WTC11 (cell line): ENCODE data around the gene TROAP. TPM values are rescaled to one million over a fixed set of nuclear protein-coding genes. Genes with fewer than 3 reads are reported as not detected.

ENCODE experiments used
- ATAC-seq: fragments of 200-7000 bp; cut with Tn5 transposase; 2 replicates; pipeline ENCODE4 v1.10.0; 2021; ENCODE audit warnings: mild to moderate bottlenecking, moderate library complexity
- CTCF ChIA-PET: fragments of 300-600 bp; sonication (Branson Sonifier 250); formaldehyde crosslinking; loops from one replicate; lab custom pipeline; 2021; ENCODE audit warnings: antibody characterized with exemption; lab: Charles Lee
- POLR2A ChIA-PET: fragments of 350-600 bp; sonication (Branson Sonifier 250); formaldehyde crosslinking; loops from one replicate; lab custom pipeline; 2021; ENCODE audit warnings: antibody characterized with exemption; lab: Charles Lee
- DNase-seq: peaks from one replicate; pipeline ENCODE4 v3.0.0; 2021; ENCODE audit warnings: low spot score
- H3K27ac Mint-ChIP-seq: 2 replicates; pipeline ENCODE4 v1.8.0; 2021; ENCODE audit warnings: mixed read lengths
- H3K27me3 Mint-ChIP-seq: 2 replicates; pipeline ENCODE4 v1.8.0; 2021; ENCODE audit warnings: low read depth, mild to moderate bottlenecking, moderate library complexity, mixed read lengths
- H3K36me3 Mint-ChIP-seq: 2 replicates; pipeline ENCODE4 v1.8.0; 2021; ENCODE audit warnings: mixed read lengths
- H3K4me1 Mint-ChIP-seq: 2 replicates; pipeline ENCODE4 v1.8.0; 2022; ENCODE audit warnings: mixed read lengths
- H3K4me3 Mint-ChIP-seq: 2 replicates; pipeline ENCODE4 v1.8.0; 2021; ENCODE audit warnings: mild to moderate bottlenecking, moderate library complexity, mixed read lengths
- H3K9me3 Mint-ChIP-seq: 2 replicates; pipeline ENCODE4 v1.8.0; 2021; ENCODE audit warnings: mixed read lengths
- ARID4B ChIP-seq: sonication (generic); formaldehyde crosslinking; IDR thresholded peaks from 2 replicates; pipeline ENCODE4 v1.8.0; 2023; ENCODE audit warnings: missing genetic modification reagents, mild to moderate bottlenecking, borderline replicate concordance
- ATF1 ChIP-seq: sonication (generic); formaldehyde crosslinking; IDR thresholded peaks from 2 replicates; pipeline ENCODE4 v1.8.1; 2023; ENCODE audit warnings: mild to moderate bottlenecking, moderate library complexity, missing genetic modification reagents
- CTCF ChIP-seq: fragments of 200-600 bp; IDR thresholded peaks from 2 replicates; pipeline ENCODE4 v1.8.0; 2022; ENCODE audit warnings: antibody characterized with exemption
- E2F4 ChIP-seq: sonication (generic); formaldehyde crosslinking; IDR thresholded peaks from 2 replicates; pipeline ENCODE4 v1.8.1; 2022; ENCODE audit warnings: low read depth, mild to moderate bottlenecking, moderate library complexity, missing genetic modification reagents, borderline replicate concordance
- EMX1 ChIP-seq: fragments of 250-450 bp; sonication (Bioruptor Pico); IDR thresholded peaks from 2 replicates; pipeline ENCODE4 v1.8.0; 2021; ENCODE audit warnings: mild to moderate bottlenecking
- ESRRA ChIP-seq: sonication (generic); formaldehyde crosslinking; IDR thresholded peaks from 2 replicates; pipeline ENCODE4 v1.8.1; 2022; ENCODE audit warnings: mild to moderate bottlenecking, missing genetic modification reagents, borderline replicate concordance
- FOXK1 ChIP-seq: sonication (generic); formaldehyde crosslinking; IDR thresholded peaks from 2 replicates; pipeline ENCODE4 v1.8.0; 2022; ENCODE audit warnings: mild to moderate bottlenecking, moderate library complexity, missing genetic modification reagents
- GABPB1 ChIP-seq: sonication (generic); formaldehyde crosslinking; IDR thresholded peaks from 2 replicates; pipeline ENCODE4 v1.8.1; 2023; ENCODE audit warnings: mild to moderate bottlenecking, missing genetic modification reagents
- MYBL2 ChIP-seq: sonication (generic); formaldehyde crosslinking; IDR thresholded peaks from 2 replicates; pipeline ENCODE4 v1.8.1; 2023; ENCODE audit warnings: mild to moderate bottlenecking, moderate library complexity, missing genetic modification reagents
- NFYB ChIP-seq: sonication (generic); formaldehyde crosslinking; conservative IDR thresholded peaks from 2 replicates; pipeline ENCODE4 v1.8.0; 2022; ENCODE audit warnings: low read depth, missing genetic modification reagents
- NR3C1 ChIP-seq: sonication (generic); formaldehyde crosslinking; conservative IDR thresholded peaks from 2 replicates; pipeline ENCODE4 v1.8.1; 2023; ENCODE audit warnings: low read depth, mild to moderate bottlenecking, missing genetic modification reagents
- SOX15 ChIP-seq: fragments of 250-450 bp; sonication (Bioruptor Pico); IDR thresholded peaks from 2 replicates; pipeline ENCODE4 v1.9.0; 2021; ENCODE audit warnings: mild to moderate bottlenecking
- TEAD4 ChIP-seq: sonication (generic); formaldehyde crosslinking; IDR thresholded peaks from 2 replicates; pipeline ENCODE4 v1.8.0; 2022; ENCODE audit warnings: mild to moderate bottlenecking, missing genetic modification reagents
- ZBTB43 ChIP-seq: sonication (generic); formaldehyde crosslinking; IDR thresholded peaks from 2 replicates; pipeline ENCODE4 v1.8.1; 2023; ENCODE audit warnings: mild to moderate bottlenecking, missing genetic modification reagents
- ZNF121 ChIP-seq: sonication (generic); formaldehyde crosslinking; IDR thresholded peaks from 2 replicates; pipeline ENCODE4 v1.8.0; 2023; ENCODE audit warnings: missing genetic modification reagents
- total RNA-seq: library from RNA; stranded (reverse); gene quantifications from 3 replicates; pipeline ENCODE4 v1.2.3, GENCODE V29; 2021
- TF ChIP-seq, protein P1 (sequence below): sonication (generic); formaldehyde crosslinking; IDR thresholded peaks from 2 replicates; pipeline ENCODE4 v1.8.0; 2023; ENCODE audit warnings: mild to moderate bottlenecking, missing genetic modification reagents

Gene TROAP
- total RNA-seq, 1 experiment from 2014 or later, result 89.2 TPM

DNA sequence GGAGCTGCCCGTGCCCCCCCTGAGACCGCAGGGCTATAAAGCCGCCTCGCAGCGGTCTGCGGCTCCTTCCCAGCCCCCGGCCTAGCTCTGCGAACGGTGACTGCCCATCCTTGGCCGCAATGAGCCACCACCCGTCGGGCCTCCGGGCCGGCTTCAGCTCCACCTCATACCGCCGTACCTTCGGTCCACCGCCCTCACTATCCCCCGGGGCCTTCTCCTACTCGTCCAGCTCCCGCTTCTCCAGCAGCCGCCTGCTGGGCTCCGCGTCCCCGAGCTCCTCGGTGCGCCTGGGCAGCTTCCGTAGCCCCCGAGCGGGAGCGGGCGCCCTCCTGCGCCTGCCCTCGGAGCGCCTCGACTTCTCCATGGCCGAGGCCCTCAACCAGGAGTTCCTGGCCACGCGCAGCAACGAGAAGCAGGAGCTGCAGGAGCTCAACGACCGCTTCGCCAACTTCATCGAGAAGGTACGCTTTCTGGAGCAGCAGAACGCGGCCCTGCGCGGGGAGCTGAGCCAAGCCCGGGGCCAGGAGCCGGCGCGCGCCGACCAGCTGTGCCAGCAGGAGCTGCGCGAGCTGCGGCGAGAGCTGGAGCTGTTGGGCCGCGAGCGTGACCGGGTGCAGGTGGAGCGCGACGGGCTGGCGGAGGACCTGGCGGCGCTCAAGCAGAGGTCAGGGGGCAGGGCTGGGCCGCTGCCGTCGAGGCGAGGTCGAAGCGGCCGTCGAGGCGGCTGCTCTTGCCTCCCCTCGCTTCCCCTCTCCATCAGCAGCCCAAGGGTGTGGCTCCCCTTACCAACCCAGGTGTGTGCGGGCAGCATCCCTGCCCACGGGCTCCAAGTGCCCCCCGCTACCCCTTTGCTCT, 27.7 kb upstream of the TROAP start, which contains the start of gene PRPH (continued):
- TF ChIP-seq ARID4B, result peak; percentile 61

DNA sequence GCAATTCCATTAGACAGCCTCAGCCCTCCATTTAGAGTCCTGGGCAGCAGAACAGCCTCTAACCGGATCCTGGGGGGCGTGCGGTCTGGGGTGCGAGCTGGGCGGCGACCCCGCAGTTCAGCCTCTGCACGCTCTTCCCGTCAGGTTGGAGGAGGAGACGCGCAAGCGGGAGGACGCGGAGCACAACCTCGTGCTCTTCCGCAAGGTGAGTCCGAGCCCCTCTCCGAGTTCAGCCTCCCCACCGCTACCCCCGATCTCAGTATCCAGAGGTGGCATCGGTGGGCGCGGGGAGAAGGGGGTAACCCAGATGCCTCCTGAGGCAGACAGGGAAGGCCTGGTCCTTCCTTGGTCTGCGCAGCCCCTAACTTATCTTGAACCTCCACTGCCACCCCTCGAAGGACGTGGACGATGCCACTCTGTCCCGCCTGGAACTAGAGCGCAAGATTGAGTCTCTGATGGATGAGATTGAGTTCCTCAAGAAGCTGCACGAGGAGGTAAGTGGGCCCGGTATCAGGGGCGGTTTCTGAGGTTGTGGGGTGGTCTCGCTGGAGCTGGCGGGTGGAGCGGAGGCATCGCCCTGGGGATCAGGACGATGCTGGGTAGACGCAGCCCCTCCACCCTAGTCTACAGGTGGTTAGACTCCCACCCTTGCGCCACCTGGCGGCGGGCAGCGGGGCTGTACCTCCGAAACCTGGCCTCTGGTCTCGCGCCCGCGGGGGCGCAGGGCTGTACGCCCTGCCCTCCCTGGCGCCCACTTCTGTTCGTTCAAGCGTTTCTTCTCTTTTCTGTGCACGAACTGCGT, 26.8 kb upstream of the TROAP start:
- no peak overlapping the region for H3K27ac Mint-ChIP-seq
- POLR2A ChIA-PET, result interaction anchor here (1.2 to 1.5 kb wide), 4 partner anchors 22 to 51 kb away, joined by 3 to 4 read pairs (median 3); partner anchors contain the start of gene TROAP
- peaks cover 30% of the 10 kb centered on the region for H3K4me1 Mint-ChIP-seq
- no peaks in the 10 kb centered on the region for H3K9me3 Mint-ChIP-seq
- peak; percentile 84 for DNase-seq
- no peaks in the 10 kb centered on the region for H3K36me3 Mint-ChIP-seq
- ATAC-seq, result peak; percentile 58
- H3K4me3 Mint-ChIP-seq, result peak overlapping the region; percentile 67
- CTCF ChIA-PET, result interaction anchor here (0.6 to 11.7 kb wide), 35 partner anchors 8 to 571 kb away, joined by 3 to 264 read pairs (median 6); partner anchors contain the start of genes C1QL4, DNAJC22, KCNH3 and SPATS2
- peaks cover 91% of the 10 kb centered on the region for H3K27me3 Mint-ChIP-seq
- TF ChIP-seq CTCF, result peak; percentile 88
- no peak for TF ChIP-seq NR3C1 (CRISPR knock-in tag)
- TF ChIP-seq, protein P1, sequence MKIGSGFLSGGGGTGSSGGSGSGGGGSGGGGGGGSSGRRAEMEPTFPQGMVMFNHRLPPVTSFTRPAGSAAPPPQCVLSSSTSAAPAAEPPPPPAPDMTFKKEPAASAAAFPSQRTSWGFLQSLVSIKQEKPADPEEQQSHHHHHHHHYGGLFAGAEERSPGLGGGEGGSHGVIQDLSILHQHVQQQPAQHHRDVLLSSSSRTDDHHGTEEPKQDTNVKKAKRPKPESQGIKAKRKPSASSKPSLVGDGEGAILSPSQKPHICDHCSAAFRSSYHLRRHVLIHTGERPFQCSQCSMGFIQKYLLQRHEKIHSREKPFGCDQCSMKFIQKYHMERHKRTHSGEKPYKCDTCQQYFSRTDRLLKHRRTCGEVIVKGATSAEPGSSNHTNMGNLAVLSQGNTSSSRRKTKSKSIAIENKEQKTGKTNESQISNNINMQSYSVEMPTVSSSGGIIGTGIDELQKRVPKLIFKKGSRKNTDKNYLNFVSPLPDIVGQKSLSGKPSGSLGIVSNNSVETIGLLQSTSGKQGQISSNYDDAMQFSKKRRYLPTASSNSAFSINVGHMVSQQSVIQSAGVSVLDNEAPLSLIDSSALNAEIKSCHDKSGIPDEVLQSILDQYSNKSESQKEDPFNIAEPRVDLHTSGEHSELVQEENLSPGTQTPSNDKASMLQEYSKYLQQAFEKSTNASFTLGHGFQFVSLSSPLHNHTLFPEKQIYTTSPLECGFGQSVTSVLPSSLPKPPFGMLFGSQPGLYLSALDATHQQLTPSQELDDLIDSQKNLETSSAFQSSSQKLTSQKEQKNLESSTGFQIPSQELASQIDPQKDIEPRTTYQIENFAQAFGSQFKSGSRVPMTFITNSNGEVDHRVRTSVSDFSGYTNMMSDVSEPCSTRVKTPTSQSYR (CRISPR knock-in tag), result no peak
- TF ChIP-seq TEAD4, result no peak
- TF ChIP-seq ZNF121 (CRISPR knock-in tag), result peak; percentile 54; the same call in 1 of the 2 replicates
- no peak for TF ChIP-seq SOX15 (CRISPR knock-in tag)
- TF ChIP-seq GABPB1 (CRISPR knock-in tag), result 0 out of 2 replicates have a peak, but pooled peaks have one; percentile 18

DNA sequence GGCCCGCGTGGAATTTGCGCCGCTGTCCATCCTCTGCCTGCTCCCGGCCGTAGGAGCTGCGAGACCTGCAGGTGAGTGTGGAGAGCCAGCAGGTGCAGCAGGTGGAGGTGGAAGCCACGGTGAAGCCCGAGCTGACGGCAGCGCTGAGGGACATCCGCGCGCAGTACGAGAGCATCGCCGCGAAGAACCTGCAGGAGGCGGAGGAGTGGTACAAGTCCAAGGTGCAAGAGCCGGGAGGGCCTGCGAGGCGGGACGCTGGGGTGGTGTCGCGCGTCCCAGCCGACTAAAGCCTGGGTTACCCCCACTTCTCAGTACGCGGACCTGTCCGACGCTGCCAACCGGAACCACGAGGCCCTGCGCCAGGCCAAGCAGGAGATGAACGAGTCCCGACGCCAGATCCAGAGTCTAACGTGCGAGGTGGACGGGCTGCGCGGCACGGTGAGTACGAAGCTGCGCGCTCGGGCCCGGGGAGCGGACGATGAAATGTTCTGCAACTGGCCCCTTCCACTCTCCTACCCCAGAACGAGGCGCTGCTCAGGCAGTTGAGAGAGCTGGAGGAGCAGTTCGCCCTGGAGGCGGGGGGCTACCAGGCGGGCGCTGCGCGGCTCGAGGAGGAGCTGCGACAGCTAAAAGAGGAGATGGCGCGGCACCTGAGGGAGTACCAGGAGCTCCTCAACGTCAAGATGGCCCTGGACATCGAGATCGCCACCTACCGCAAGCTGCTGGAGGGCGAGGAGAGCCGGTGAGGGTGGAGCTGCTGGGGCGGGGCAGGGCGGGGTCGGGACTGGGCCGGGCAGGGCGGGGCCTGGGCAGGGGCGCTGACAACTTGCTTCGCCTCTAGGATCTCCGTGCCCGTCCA, 26.0 kb upstream of the TROAP start:
- Mint-ChIP-seq H3K9me3 (no peaks in the 10 kb centered on the region), H3K27me3 (peaks cover 89% of the 10 kb centered on the region), H3K36me3 (no peaks in the 10 kb centered on the region), H3K4me3 (peak overlapping the region; percentile 67), H3K27ac (no peak overlapping the region), H3K4me1 (peaks cover 29% of the 10 kb centered on the region)
- ATAC-seq (peak; percentile 61), DNase-seq (peak; percentile 80)
- POLR2A ChIA-PET, result interaction anchor here (0.7 to 1.5 kb wide), 6 partner anchors 22 to 50 kb away, joined by 3 to 4 read pairs (median 3); partner anchors contain the start of gene TROAP
- CTCF ChIA-PET, result interaction anchor here (0.6 to 11.7 kb wide), 51 partner anchors 12 to 532 kb away, joined by 3 to 264 read pairs (median 4); partner anchors contain the start of genes C1QL4, DNAJC22, KCNH3 and SPATS2
- 0 out of 2 replicates have a peak, but pooled peaks have one; percentile 75 for TF ChIP-seq E2F4 (CRISPR knock-in tag)
- 0 out of 2 replicates have a peak, but pooled peaks have one; percentile 36 for TF ChIP-seq FOXK1 (CRISPR knock-in tag)
- no peak for TF ChIP-seq ESRRA (CRISPR knock-in tag)
- 0 out of 2 replicates have a peak, but pooled peaks have one; percentile 22 for TF ChIP-seq ZBTB43 (CRISPR knock-in tag)
- no peak for TF ChIP-seq EMX1 (CRISPR knock-in tag)
- 0 out of 2 replicates have a peak, but pooled peaks have one; percentile 26 for TF ChIP-seq MYBL2 (CRISPR knock-in tag)
- TF ChIP-seq NFYB, result 0 out of 2 replicates have a peak, but pooled peaks have one; percentile 20
- TF ChIP-seq ZNF121 (CRISPR knock-in tag), result peak; percentile 46; the same call in 1 of the 2 replicates
- no peak for TF ChIP-seq ATF1 (CRISPR knock-in tag)
